Keratinocyte (primary cell): ENCODE data around the gene GATA1. TPM values are rescaled to one million over a fixed set of nuclear protein-coding genes. Genes with fewer than 3 reads are reported as not detected.

Source experiments
- DNase-seq: peaks from one replicate; pipeline ENCODE4 v3.0.0-alpha.2; 2011; ENCODE audit warnings: low read depth, missing footprints, low spot score
- FAIRE-seq: peaks from 2 replicates; lab custom pipeline; 2011; peaks lifted over from hg19 to GRCh38; lab: Jason Lieb, UNC
- H2AFZ ChIP-seq: 2 replicates; pipeline ENCODE4 v1.6.0; 2012; ENCODE audit warnings: low read length, control low read depth, inconsistent platforms; ENCODE audit not compliant: control insufficient read depth
- H3K27ac ChIP-seq: 2 replicates; pipeline ENCODE4 v1.5.1; 2011; ENCODE audit warnings: low read length; ENCODE audit not compliant: control insufficient read depth, insufficient read depth
- H3K27me3 ChIP-seq: 3 replicates; pipeline ENCODE4 v1.6.0; 2011; ENCODE audit warnings: low read length; ENCODE audit not compliant: control insufficient read depth, insufficient read depth; ENCODE audit errors: extremely low read depth
- H3K36me3 ChIP-seq, 2 experiments: 2 replicates in 1 of 2; 3 replicates in 1 of 2; pipeline ENCODE4 v1.5.1; 2011; ENCODE audit warnings: low read length in 2 of 2, mild to moderate bottlenecking in 1 of 2; ENCODE audit not compliant: control insufficient read depth in 2 of 2, insufficient read depth in 2 of 2; ENCODE audit errors: extremely low read depth in 1 of 2
- H3K4me1 ChIP-seq: 3 replicates; pipeline ENCODE4 v1.5.1; 2011; ENCODE audit warnings: low read length; ENCODE audit not compliant: control insufficient read depth, insufficient read depth; ENCODE audit errors: extremely low read depth
- H3K4me2 ChIP-seq: 3 replicates; pipeline ENCODE4 v1.6.0; 2011; ENCODE audit warnings: low read depth, low read length; ENCODE audit not compliant: control insufficient read depth, insufficient read depth; ENCODE audit errors: extremely low read depth
- H3K4me3 ChIP-seq, 3 experiments: fragments of 200-600 bp in 1 of 3; sonication (generic) in 1 of 3; 2 replicates in 2 of 3; 3 replicates in 1 of 3; pipeline ENCODE4 v1.5.1; 2011 to 2016; ENCODE audit warnings: low read length in 3 of 3, mild to moderate bottlenecking in 3 of 3, control low read depth in 2 of 3, inconsistent platforms in 1 of 3, low read depth in 1 of 3, mixed read lengths in 1 of 3, mixed run types in 1 of 3, moderate library complexity in 1 of 3; ENCODE audit not compliant: control insufficient read depth in 2 of 3, insufficient read depth in 2 of 3; ENCODE audit errors: extremely low read depth in 1 of 3
- H3K79me2 ChIP-seq: 2 replicates; pipeline ENCODE4 v1.6.0; 2012; ENCODE audit warnings: low read length; ENCODE audit not compliant: control insufficient read depth, insufficient read depth
- H3K9ac ChIP-seq: 3 replicates; pipeline ENCODE4 v1.6.0; 2011; ENCODE audit warnings: low read length; ENCODE audit not compliant: control insufficient read depth, insufficient read depth; ENCODE audit errors: extremely low read depth
- H3K9me1 ChIP-seq: 3 replicates; pipeline ENCODE4 v1.6.0; 2011; ENCODE audit warnings: low read length; ENCODE audit not compliant: control insufficient read depth, insufficient read depth; ENCODE audit errors: extremely low read depth
- H3K9me3 ChIP-seq: 2 replicates; pipeline ENCODE4 v1.5.1; 2012; ENCODE audit warnings: low read depth, low read length; ENCODE audit not compliant: control insufficient read depth
- H4K20me1 ChIP-seq: 3 replicates; pipeline ENCODE4 v1.6.0; 2011; ENCODE audit warnings: low read length; ENCODE audit not compliant: control insufficient read depth, insufficient read depth; ENCODE audit errors: extremely low read depth
- EZH2 ChIP-seq: IDR thresholded peaks from one replicate; pipeline ENCODE4 v1.6.1; 2012; ENCODE audit warnings: inconsistent platforms, mild to moderate bottlenecking, low read length, moderate library complexity
- dilution Hi-C: fragments of 300-500 bp; cut with MboI; formaldehyde crosslinking; loops from one replicate; pipeline ENCODE4 v1.7.0; 2020; ENCODE audit warnings: low sequenced_read_pairs; ENCODE audit not compliant: extremely low pct_ligation_motif_present
- polyA plus RNA-seq, 5 experiments: library from polyadenylated mRNA; depleted of rRNA in 3 of 5; stranded (reverse) in 3 of 5; stranded (forward) in 1 of 5; unstranded in 1 of 5; fragments of >200 nt; gene quantifications; 1 replicate in 1 of 5; 2 replicates in 3 of 5; 3 replicates in 1 of 5; pipeline versions ENCODE4 v1.2.1 to v1.2.3, GENCODE V29; 2011 to 2012; ENCODE audit warnings: missing spikeins in 2 of 5, low read depth in 1 of 5, low replicate concordance in 1 of 5
- TF ChIP-seq, protein P1 (sequence below), 3 experiments: IDR thresholded peaks in 1 of 3; conservative IDR thresholded peaks in 1 of 3; optimal IDR thresholded peaks in 1 of 3; 2 replicates in 2 of 3; 3 replicates in 1 of 3; pipeline versions ENCODE3 to v1.5.1; 2011; ENCODE audit warnings: low read length in 3 of 3, mild to moderate bottlenecking in 3 of 3, moderate library complexity in 2 of 3, control low read depth in 1 of 3, inconsistent platforms in 1 of 3; ENCODE audit not compliant: insufficient read depth in 2 of 3; ENCODE audit errors: extremely low read depth in 1 of 3

GATA1 gene
- polyA plus RNA-seq, 1 donor (not counting 4 experiments of a cell fraction or from before 2014, with no cell fraction given) = not detected

DNA sequence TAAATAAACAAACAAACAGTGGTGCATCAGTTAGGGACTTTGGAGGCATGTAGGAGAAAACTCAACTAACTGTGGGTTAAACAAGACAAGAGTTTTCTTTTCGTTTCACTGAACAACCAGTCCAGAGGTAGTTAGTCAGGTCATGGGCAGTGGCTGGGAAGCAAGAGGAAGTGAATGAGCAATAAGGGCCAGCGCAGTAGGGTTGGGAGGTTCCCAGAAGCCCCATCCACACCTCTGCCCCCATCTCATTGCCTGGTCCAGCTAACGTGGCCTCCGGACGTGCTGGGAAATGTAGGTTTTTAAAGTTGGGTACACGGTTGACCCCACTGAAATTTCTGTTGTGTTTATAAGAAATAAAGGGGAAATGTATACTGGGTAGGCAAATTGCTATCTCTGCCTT is 16.1 kb upstream of the GATA1 start:
- H3K27ac ChIP-seq = no peak overlapping the region
- H3K9me1 ChIP-seq = no peaks in the 10 kb centered on the region
- H3K9me3 ChIP-seq = no peaks in the 10 kb centered on the region
- H3K4me3 ChIP-seq = no peak overlapping the region
- H2AFZ ChIP-seq = no peak overlapping the region
- H3K79me2 ChIP-seq = no peaks in the 10 kb centered on the region
- TF ChIP-seq, protein P1, sequence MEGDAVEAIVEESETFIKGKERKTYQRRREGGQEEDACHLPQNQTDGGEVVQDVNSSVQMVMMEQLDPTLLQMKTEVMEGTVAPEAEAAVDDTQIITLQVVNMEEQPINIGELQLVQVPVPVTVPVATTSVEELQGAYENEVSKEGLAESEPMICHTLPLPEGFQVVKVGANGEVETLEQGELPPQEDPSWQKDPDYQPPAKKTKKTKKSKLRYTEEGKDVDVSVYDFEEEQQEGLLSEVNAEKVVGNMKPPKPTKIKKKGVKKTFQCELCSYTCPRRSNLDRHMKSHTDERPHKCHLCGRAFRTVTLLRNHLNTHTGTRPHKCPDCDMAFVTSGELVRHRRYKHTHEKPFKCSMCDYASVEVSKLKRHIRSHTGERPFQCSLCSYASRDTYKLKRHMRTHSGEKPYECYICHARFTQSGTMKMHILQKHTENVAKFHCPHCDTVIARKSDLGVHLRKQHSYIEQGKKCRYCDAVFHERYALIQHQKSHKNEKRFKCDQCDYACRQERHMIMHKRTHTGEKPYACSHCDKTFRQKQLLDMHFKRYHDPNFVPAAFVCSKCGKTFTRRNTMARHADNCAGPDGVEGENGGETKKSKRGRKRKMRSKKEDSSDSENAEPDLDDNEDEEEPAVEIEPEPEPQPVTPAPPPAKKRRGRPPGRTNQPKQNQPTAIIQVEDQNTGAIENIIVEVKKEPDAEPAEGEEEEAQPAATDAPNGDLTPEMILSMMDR (optimal IDR thresholded peaks at IDR 0.05 in 1 of 3, IDR thresholded peaks at IDR 0.05 in 1 of 3, conservative IDR thresholded peaks at IDR 0.05 in 1 of 3; ENCODE audit: extremely low read depth in 1 of 3, insufficient read depth in 2 of 3, low read length in 3 of 3) = no peak
- no peak for TF ChIP-seq EZH2
- H3K4me2 ChIP-seq = no peak overlapping the region
- H3K36me3 ChIP-seq = no peaks in the 10 kb centered on the region
- FAIRE-seq = no peak
- no peak overlapping the region for H3K9ac ChIP-seq
- H4K20me1 ChIP-seq = no peaks in the 10 kb centered on the region
- H3K4me1 ChIP-seq = no peaks in the 10 kb centered on the region
- DNase-seq = no peak
- no peaks in the 10 kb centered on the region for H3K27me3 ChIP-seq
- dilution Hi-C loops = no loop called here

DNA sequence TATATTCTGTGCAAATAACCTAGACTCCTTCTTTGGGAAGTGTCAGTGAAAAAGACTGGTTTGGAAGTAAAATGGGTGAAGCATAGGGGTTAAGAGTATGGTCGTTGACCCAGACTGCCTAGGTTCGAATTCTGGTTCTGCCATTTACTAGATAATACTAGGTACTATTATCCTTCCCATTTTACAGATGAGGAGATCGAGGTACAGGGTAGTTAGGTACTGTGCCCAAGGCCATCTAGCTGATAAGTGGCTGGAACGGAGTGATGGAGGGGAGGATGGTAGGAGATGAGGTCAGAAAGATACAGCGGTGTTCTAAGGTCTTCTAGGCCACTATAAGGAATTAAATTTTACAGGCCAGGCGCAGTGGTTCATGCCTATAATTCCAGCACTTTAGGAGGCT is 13.8 kb upstream of the GATA1 start:
- Histone ChIP-seq H3K79me2 (no peaks in the 10 kb centered on the region), H3K36me3 (no peaks in the 10 kb centered on the region), H3K27me3 (no peaks in the 10 kb centered on the region), H3K9me1 (no peaks in the 10 kb centered on the region), H3K4me3 (no peak overlapping the region), H4K20me1 (no peaks in the 10 kb centered on the region), H3K9me3 (no peaks in the 10 kb centered on the region), H2AFZ (no peak overlapping the region), H3K4me2 (no peak overlapping the region), H3K9ac (no peak overlapping the region), H3K27ac (no peak overlapping the region), H3K4me1 (no peaks in the 10 kb centered on the region)
- dilution Hi-C loops = no loop called here
- no peak for DNase-seq
- no peak for TF ChIP-seq EZH2
- TF ChIP-seq, protein P1 (optimal IDR thresholded peaks at IDR 0.05 in 1 of 3, IDR thresholded peaks at IDR 0.05 in 1 of 3, conservative IDR thresholded peaks at IDR 0.05 in 1 of 3; ENCODE audit: extremely low read depth in 1 of 3, insufficient read depth in 2 of 3, low read length in 3 of 3) = no peak
- no peak for FAIRE-seq
